ENCODE results near the gene EPB41. TPM values are rescaled to one million over a fixed set of nuclear protein-coding genes. Genes with fewer than 3 reads are reported as not detected.
A peak's percentile ranks its signal among the peaks of the same experiment; 100 is the strongest.
"Not testable (repeated sequence)": the region's sequence is repeated elsewhere in the genome, so short reads cannot be mapped to it uniquely, and the experiment has no call there.

The EPB41 gene
- total RNA-seq, 2 donors from 2014 or later = 16.0 to 24.2 TPM

- ATAC-seq (no peak), DNase-seq (no peak)
- intact Hi-C loops (cut with DNase I) = no loop called here
Observed at GRCh38 chr1:29004798-29005197, 90.4 kb downstream of the EPB41 start.

- intact Hi-C loops (cut with DNase I) = no loop called here
- DNase-seq (no peak), ATAC-seq (no peak)
Observed at GRCh38 chr1:29011775-29012174, 97.4 kb downstream of the EPB41 start.

GRCh38 chr1:29017235-29017634, 102.9 kb downstream of the EPB41 start:
- intact Hi-C loops (cut with DNase I) = no loop called here
- DNase-seq (no peak), ATAC-seq (no peak)

GRCh38 chr1:29017975-29018712, 103.8 kb downstream of the EPB41 start:
- intact Hi-C loops (cut with DNase I) = no loop called here
- ATAC-seq = no peak
- no peak for DNase-seq

- intact Hi-C loops (cut with DNase I) = no loop called here
- ATAC-seq (no peak), DNase-seq (no peak)
Observed at GRCh38 chr1:29022620-29023019, 108.3 kb downstream of the EPB41 start.

- intact Hi-C loops (cut with DNase I) = loop anchor here (10.0 kb wide), 2 partner anchors 175 to 245 kb away; no protein-coding TSS in a partner anchor
- ATAC-seq = no peak
Observed at GRCh38 chr1:29029667-29030066, 115.3 kb downstream of the EPB41 start.

GRCh38 chr1:29032841-29033240, 118.5 kb downstream of the EPB41 start:
- intact Hi-C loops (cut with DNase I) = loop anchor here (10.0 kb wide), 2 partner anchors 172 to 248 kb away; no protein-coding TSS in a partner anchor
- no peak for ATAC-seq

More at GRCh38 chr1:29029667-29030066, 115.3 kb downstream of the EPB41 start:
- DNase-seq = no peak

GRCh38 chr1:29033829-29034466, 119.6 kb downstream of the EPB41 start:
- ATAC-seq = peak; percentile 32 to 44
- intact Hi-C loops (cut with DNase I) = loop anchor here (2.0 to 10.0 kb wide), 3 partner anchors 151 to 249 kb away; no protein-coding TSS in a partner anchor

More at GRCh38 chr1:29032841-29033240, 118.5 kb downstream of the EPB41 start:
- no peak for DNase-seq

GRCh38 chr1:29043274-29043965, 129.1 kb downstream of the EPB41 start:
- DNase-seq (no peak), ATAC-seq (peak; percentile 85 to 97)

More at GRCh38 chr1:29033829-29034466, 119.6 kb downstream of the EPB41 start:
- DNase-seq = no peak

GRCh38 chr1:29044010-29044409, 129.6 kb downstream of the EPB41 start:
- DNase-seq (no peak), ATAC-seq (no peak)
- intact Hi-C loops (cut with DNase I) = no loop called here

More at GRCh38 chr1:29043274-29043965, 129.1 kb downstream of the EPB41 start:
- intact Hi-C loops (cut with DNase I) = no loop called here

GRCh38 chr1:29045663-29046062, 131.3 kb downstream of the EPB41 start:
- ATAC-seq; DNase-seq; intact Hi-C loops (cut with DNase I): not testable (repeated sequence)

GRCh38 chr1:29047142-29047541, 132.8 kb downstream of the EPB41 start:
- ATAC-seq = no peak
- intact Hi-C loops (cut with DNase I) = no loop called here
- DNase-seq = no peak

GRCh38 chr1:29050166-29050565, 135.8 kb downstream of the EPB41 start:
- ATAC-seq = peak in 1 of 2 donors; percentile 51
- DNase-seq = no peak
- intact Hi-C loops (cut with DNase I) = no loop called here

GRCh38 chr1:29052100-29052499, 137.7 kb downstream of the EPB41 start:
- DNase-seq (no peak), ATAC-seq (peak in 1 of 2 donors; percentile 73)
- intact Hi-C loops (cut with DNase I) = no loop called here

- intact Hi-C loops (cut with DNase I) = no loop called here
- DNase-seq = no peak
- ATAC-seq = no peak
Observed at GRCh38 chr1:29052941-29053340, 138.6 kb downstream of the EPB41 start.

- DNase-seq = no peak
- intact Hi-C loops (cut with DNase I) = no loop called here
- no peak for ATAC-seq
Observed at GRCh38 chr1:29055160-29055559, 140.8 kb downstream of the EPB41 start.

GRCh38 chr1:29056256-29056655, 141.9 kb downstream of the EPB41 start:
- no peak for DNase-seq
- no peak for ATAC-seq
- intact Hi-C loops (cut with DNase I) = no loop called here

- no peak for DNase-seq
- intact Hi-C loops (cut with DNase I) = no loop called here
Observed at GRCh38 chr1:29057700-29058099, 143.3 kb downstream of the EPB41 start.

GRCh38 chr1:29062157-29062942, 148.0 kb downstream of the EPB41 start:
- intact Hi-C loops (cut with DNase I) = no loop called here
- ATAC-seq (no peak), DNase-seq (no peak)

More at GRCh38 chr1:29057700-29058099, 143.3 kb downstream of the EPB41 start:
- peak in 1 of 2 donors; percentile 53 for ATAC-seq

All from left cardiac atrium (tissue), 4 donors.